GM12801 (cell line): ENCODE data around the gene MT1M.

Experiments used
- TF ChIP-seq, protein P1 (sequence below): IDR thresholded peaks from one replicate; pipeline ENCODE4 v1.5.1; 2011; ENCODE audit warnings: control low read depth; ENCODE audit not compliant: insufficient read length; ENCODE audit errors: extremely low read depth

The MT1M gene

DNA sequence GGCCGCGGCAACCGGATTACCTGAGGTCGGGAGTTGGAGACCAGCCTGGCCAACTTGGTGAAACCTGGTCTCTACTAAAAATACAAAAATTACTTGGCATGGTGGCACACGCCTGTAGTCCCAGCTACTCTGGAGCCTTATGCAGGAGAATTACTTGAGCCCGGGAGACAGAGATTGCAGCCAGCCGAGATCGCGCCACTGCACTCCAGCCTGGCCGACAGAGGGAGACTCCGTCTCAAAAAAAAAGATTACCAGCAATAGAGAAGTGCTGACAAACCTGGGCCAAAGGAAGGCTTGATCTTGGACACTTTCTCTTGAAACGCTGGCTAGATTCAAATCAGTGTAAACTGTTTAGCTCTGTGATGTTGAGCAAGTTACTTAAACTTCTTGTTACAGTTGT lies 41.5 kb downstream of the MT1M start:
- TF ChIP-seq, protein P1, sequence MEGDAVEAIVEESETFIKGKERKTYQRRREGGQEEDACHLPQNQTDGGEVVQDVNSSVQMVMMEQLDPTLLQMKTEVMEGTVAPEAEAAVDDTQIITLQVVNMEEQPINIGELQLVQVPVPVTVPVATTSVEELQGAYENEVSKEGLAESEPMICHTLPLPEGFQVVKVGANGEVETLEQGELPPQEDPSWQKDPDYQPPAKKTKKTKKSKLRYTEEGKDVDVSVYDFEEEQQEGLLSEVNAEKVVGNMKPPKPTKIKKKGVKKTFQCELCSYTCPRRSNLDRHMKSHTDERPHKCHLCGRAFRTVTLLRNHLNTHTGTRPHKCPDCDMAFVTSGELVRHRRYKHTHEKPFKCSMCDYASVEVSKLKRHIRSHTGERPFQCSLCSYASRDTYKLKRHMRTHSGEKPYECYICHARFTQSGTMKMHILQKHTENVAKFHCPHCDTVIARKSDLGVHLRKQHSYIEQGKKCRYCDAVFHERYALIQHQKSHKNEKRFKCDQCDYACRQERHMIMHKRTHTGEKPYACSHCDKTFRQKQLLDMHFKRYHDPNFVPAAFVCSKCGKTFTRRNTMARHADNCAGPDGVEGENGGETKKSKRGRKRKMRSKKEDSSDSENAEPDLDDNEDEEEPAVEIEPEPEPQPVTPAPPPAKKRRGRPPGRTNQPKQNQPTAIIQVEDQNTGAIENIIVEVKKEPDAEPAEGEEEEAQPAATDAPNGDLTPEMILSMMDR: no peak

- TF ChIP-seq, protein P1: no peak
Observed at GRCh38 chr16:56675685-56676210, 43.3 kb downstream of the MT1M start.

DNA sequence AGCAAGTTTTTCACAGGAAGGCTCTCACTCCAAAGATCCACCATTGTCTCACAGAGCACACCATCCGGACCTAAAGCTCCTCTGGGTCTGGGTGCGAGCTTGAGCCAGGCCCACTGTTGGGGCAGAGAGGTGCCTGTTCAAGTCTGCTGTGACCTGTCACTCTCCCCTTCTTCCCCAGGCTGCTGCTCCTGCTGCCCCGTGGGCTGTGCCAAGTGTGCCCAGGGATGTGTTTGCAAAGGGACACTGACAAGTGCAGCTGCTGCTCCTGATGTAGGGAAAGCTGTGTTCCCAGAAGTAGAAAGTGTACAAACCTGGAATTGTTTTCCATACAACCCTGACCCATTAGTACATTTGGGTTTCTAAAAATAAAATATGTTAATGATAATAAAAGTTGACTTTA lies 45.0 kb downstream of the MT1M start:
- TF ChIP-seq, protein P1: no peak

DNA sequence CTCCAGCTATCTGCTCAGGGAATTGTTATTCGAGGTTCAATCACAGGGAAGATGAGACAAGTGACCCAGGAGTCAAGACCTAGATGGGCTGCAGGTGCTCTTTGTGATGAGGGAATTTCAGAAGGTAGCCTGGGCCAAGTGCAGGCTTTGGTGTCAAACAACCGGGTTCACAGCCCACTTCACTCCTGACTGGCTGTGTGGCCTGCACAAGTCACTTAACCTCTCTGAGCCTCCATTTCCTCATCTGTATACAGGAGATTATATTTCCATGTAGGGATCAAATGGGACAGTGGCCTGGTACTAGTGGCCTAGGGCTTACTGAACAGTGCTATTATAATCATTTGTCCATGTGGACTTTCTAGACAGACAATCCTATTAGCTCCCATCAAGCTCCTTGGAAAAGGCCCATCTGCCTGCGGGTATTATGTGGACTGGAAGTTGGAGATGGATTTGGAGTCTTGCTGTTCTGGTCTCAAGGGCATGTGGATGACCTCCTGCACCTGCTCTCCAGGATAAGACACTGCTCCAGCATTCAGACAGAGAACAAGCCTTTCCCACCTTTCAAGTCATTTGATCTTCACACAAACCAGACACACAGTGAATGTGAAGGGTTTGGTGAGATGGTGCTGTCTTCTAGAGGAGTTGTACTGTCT lies 46.7 kb downstream of the MT1M start:
- TF ChIP-seq, protein P1: no peak

- TF ChIP-seq, protein P1: no peak
Observed at GRCh38 chr16:56679818-56680217, 47.4 kb downstream of the MT1M start.

- TF ChIP-seq, protein P1: no peak
Observed at GRCh38 chr16:56681939-56682702, 49.7 kb downstream of the MT1M start, which contains the start of gene MT1X. Gene MT1X, plus strand, starts transcription at chr16:56682470. Its CDS starts 71 bp downstream, at chr16:56682541.

- TF ChIP-seq, protein P1: no peak
Observed at GRCh38 chr16:56682703-56683397, 50.4 kb downstream of the MT1M start.
